ENCODE measurements around the gene ZFP57.

- TF ChIP-seq CTCF (IDR thresholded peaks at IDR 0.05; ENCODE audit: poor library complexity): no peak
- TF ChIP-seq EZH2 (IDR thresholded peaks at IDR 0.05; ENCODE audit: borderline replicate concordance): no peak
Observed at GRCh38 chr6:29679962-29680361, 990 bp downstream of the ZFP57 start.
